Measurements from ENCODE around the gene PEX3.

DNA sequence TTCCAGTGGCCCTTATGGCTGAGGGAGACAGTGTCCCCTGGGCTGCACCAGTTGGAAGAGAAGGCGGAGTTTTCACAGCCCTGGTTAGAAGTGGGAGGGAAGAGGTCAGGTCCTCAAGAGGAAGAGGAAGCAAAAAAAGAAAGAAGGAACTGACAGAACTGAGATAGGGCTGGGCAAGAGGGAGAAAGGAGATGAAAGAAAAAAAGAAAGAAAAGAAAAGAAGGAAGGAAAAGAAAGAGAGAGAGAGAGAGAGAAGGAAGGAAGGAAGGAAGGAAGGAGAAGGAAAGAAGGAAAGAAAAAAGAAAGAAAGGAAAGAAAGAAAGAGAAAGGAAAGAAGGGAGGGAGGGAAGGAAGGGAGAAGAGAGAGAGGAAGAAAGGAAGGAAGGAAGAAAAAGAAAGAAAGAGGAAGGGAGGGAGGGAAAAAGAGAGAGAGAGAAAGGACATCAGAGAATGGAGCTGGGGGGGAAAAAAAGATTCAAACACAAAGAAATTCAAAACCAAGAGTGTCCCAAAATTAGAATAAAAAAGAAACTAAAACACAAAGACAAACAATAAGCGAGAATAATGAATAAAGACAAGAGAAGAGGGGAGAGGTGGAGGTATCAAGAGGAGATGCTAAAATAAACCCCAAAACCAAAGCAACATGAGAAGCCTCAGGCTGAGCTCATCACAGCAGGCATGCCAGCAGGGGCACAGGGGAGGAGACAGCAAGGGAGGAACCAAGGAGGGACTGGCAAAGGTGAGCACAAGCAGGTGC lies 66.3 kb downstream of the PEX3 start:
- TF ChIP-seq, protein P1, sequence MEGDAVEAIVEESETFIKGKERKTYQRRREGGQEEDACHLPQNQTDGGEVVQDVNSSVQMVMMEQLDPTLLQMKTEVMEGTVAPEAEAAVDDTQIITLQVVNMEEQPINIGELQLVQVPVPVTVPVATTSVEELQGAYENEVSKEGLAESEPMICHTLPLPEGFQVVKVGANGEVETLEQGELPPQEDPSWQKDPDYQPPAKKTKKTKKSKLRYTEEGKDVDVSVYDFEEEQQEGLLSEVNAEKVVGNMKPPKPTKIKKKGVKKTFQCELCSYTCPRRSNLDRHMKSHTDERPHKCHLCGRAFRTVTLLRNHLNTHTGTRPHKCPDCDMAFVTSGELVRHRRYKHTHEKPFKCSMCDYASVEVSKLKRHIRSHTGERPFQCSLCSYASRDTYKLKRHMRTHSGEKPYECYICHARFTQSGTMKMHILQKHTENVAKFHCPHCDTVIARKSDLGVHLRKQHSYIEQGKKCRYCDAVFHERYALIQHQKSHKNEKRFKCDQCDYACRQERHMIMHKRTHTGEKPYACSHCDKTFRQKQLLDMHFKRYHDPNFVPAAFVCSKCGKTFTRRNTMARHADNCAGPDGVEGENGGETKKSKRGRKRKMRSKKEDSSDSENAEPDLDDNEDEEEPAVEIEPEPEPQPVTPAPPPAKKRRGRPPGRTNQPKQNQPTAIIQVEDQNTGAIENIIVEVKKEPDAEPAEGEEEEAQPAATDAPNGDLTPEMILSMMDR (conservative IDR thresholded peaks at IDR 0.05 in 1 of 2, IDR thresholded peaks at IDR 0.05 in 1 of 2; ENCODE audit: low read depth in 1 of 2, low read length in 2 of 2): no peak
- TF ChIP-seq EZH2 (IDR thresholded peaks at IDR 0.05; ENCODE audit: low read length, missing control alignments): no peak

Data from fibroblast of lung (primary cell).